ES-I3 (cell line): ENCODE data around the gene CWC27.

ENCODE experiments used
- H3K36me3 ChIP-seq: 2 replicates; pipeline ENCODE4 v1.6.1; 2013; ENCODE audit warnings: mild to moderate bottlenecking, low read length, control low read depth, moderate library complexity; ENCODE audit not compliant: insufficient read depth
- H3K4me1 ChIP-seq: 2 replicates; pipeline ENCODE4 v1.6.1; 2013; ENCODE audit warnings: mild to moderate bottlenecking, control low read depth, low read length; ENCODE audit not compliant: insufficient read depth
- H3K9ac ChIP-seq: 2 replicates; pipeline ENCODE4 v1.6.1; 2013; ENCODE audit warnings: low read depth, mild to moderate bottlenecking, low read length, moderate library complexity
- H3K9me3 ChIP-seq: 2 replicates; pipeline ENCODE4 v1.6.1; 2013; ENCODE audit warnings: mild to moderate bottlenecking, low read length, moderate library complexity; ENCODE audit not compliant: control insufficient read depth, insufficient read depth

The CWC27 gene

GRCh38 chr5:65018763-65019162 lies 250.0 kb downstream of the CWC27 start:
- no peaks in the 10 kb centered on the region for H3K36me3 ChIP-seq
- no peaks in the 10 kb centered on the region for H3K9me3 ChIP-seq
- no peaks in the 10 kb centered on the region for H3K4me1 ChIP-seq
- H3K9ac ChIP-seq = no peak overlapping the region

- Histone ChIP-seq H3K9ac (no peak overlapping the region), H3K4me1 (no peaks in the 10 kb centered on the region), H3K9me3 (no peaks in the 10 kb centered on the region), H3K36me3 (no peaks in the 10 kb centered on the region)
Observed at GRCh38 chr5:65020492-65020891, 251.8 kb downstream of the CWC27 start.

GRCh38 chr5:65021527-65022226 lies 252.9 kb downstream of the CWC27 start:
- H3K4me1 ChIP-seq = no peaks in the 10 kb centered on the region
- no peaks in the 10 kb centered on the region for H3K36me3 ChIP-seq
- H3K9ac ChIP-seq = no peak overlapping the region
- H3K9me3 ChIP-seq = no peaks in the 10 kb centered on the region

GRCh38 chr5:65022932-65023331 lies 254.2 kb downstream of the CWC27 start:
- H3K9ac ChIP-seq = no peak overlapping the region
- H3K36me3 ChIP-seq = no peaks in the 10 kb centered on the region
- no peaks in the 10 kb centered on the region for H3K9me3 ChIP-seq
- H3K4me1 ChIP-seq = no peaks in the 10 kb centered on the region

- peaks cover 5% of the 10 kb centered on the region; the same call in 1 of the 2 replicates for H3K4me1 ChIP-seq
- H3K9ac ChIP-seq = no peak overlapping the region
- no peaks in the 10 kb centered on the region for H3K36me3 ChIP-seq
- no peaks in the 10 kb centered on the region for H3K9me3 ChIP-seq
Observed at GRCh38 chr5:65024681-65025080, 256.0 kb downstream of the CWC27 start.

GRCh38 chr5:65026816-65027548 lies 258.3 kb downstream of the CWC27 start:
- no peaks in the 10 kb centered on the region for H3K36me3 ChIP-seq
- no peak overlapping the region for H3K9ac ChIP-seq
- H3K9me3 ChIP-seq = no peaks in the 10 kb centered on the region
- peaks cover 5% of the 10 kb centered on the region; the same call in 1 of the 2 replicates for H3K4me1 ChIP-seq

- Histone ChIP-seq H3K36me3 (no peaks in the 10 kb centered on the region), H3K9ac (no peak overlapping the region), H3K4me1 (peaks cover 9% of the 10 kb centered on the region; the same call in 1 of the 2 replicates), H3K9me3 (no peaks in the 10 kb centered on the region)
Observed at GRCh38 chr5:65029178-65029577, 260.4 kb downstream of the CWC27 start.

GRCh38 chr5:65030056-65030455 lies 261.3 kb downstream of the CWC27 start:
- no peaks in the 10 kb centered on the region for H3K9me3 ChIP-seq
- peaks cover 15% of the 10 kb centered on the region for H3K4me1 ChIP-seq
- H3K9ac ChIP-seq = no peak overlapping the region
- H3K36me3 ChIP-seq = no peaks in the 10 kb centered on the region

- H3K9ac ChIP-seq = no peak overlapping the region
- no peaks in the 10 kb centered on the region for H3K36me3 ChIP-seq
- peaks cover 21% of the 10 kb centered on the region for H3K4me1 ChIP-seq
- H3K9me3 ChIP-seq = no peaks in the 10 kb centered on the region
Observed at GRCh38 chr5:65032250-65032649, 263.5 kb downstream of the CWC27 start.

- Histone ChIP-seq H3K4me1 (peaks cover 21% of the 10 kb centered on the region), H3K36me3 (no peaks in the 10 kb centered on the region), H3K9me3 (no peaks in the 10 kb centered on the region), H3K9ac (peak overlapping the region; percentile 88; the same call in 1 of the 2 replicates)
Observed at GRCh38 chr5:65034029-65034812, 265.5 kb downstream of the CWC27 start.

- Histone ChIP-seq H3K36me3 (no peaks in the 10 kb centered on the region), H3K9ac (peak overlapping the region; percentile 88), H3K4me1 (peaks cover 21% of the 10 kb centered on the region), H3K9me3 (no peaks in the 10 kb centered on the region)
Observed at GRCh38 chr5:65034813-65035209, 266.1 kb downstream of the CWC27 start.

- peak overlapping the region; percentile 88 for H3K9ac ChIP-seq
- H3K36me3 ChIP-seq = no peaks in the 10 kb centered on the region
- H3K9me3 ChIP-seq = no peaks in the 10 kb centered on the region
- H3K4me1 ChIP-seq = peaks cover 21% of the 10 kb centered on the region
Observed at GRCh38 chr5:65035211-65036206, 266.8 kb downstream of the CWC27 start.

GRCh38 chr5:65037831-65038815 lies 269.4 kb downstream of the CWC27 start:
- Histone ChIP-seq H3K4me1 (peaks cover 21% of the 10 kb centered on the region), H3K9ac (no peak overlapping the region), H3K36me3 (no peaks in the 10 kb centered on the region)

More at GRCh38 chr5:65037831-65038815, 269.4 kb downstream of the CWC27 start:
- H3K9me3 ChIP-seq = no peaks in the 10 kb centered on the region
